Activated B cell treated with CpG ODN at 0.5 μM for 24 hours (primary cell): ENCODE results near the gene SLC37A2. TPM values are rescaled to one million over a fixed set of nuclear protein-coding genes. Genes with fewer than 3 reads are reported as not detected.
A peak's percentile ranks its signal among the peaks of the same experiment; 100 is the strongest.

Experiments
- ATAC-seq: fragments of 200-7000 bp; cut with Tn5 transposase; one replicate; pipeline ENCODE4 v1.10.0; 2021; ENCODE audit warnings: low read depth, mild to moderate bottlenecking, moderate library complexity
- CTCF ChIA-PET: fragments of 350-600 bp; sonication (Branson Sonifier 250); formaldehyde crosslinking; loops from one replicate; lab custom pipeline; 2021; ENCODE audit warnings: antibody characterized with exemption; lab: Charles Lee
- POLR2A ChIA-PET: fragments of 350-600 bp; sonication (Branson Sonifier 250); formaldehyde crosslinking; loops from one replicate; lab custom pipeline; 2021; ENCODE audit warnings: antibody characterized with exemption; lab: Charles Lee
- DNase-seq: peaks from one replicate; pipeline ENCODE4 v3.0.0; 2022
- H3K27ac Mint-ChIP-seq: one replicate; pipeline ENCODE4 v1.8.0; 2020; ENCODE audit warnings: mixed read lengths
- H3K27me3 Mint-ChIP-seq: one replicate; pipeline ENCODE4 v1.8.0; 2021; ENCODE audit warnings: mixed read lengths
- H3K36me3 Mint-ChIP-seq: one replicate; pipeline ENCODE4 v1.8.0; 2021; ENCODE audit warnings: low read depth, mixed read lengths
- H3K4me1 Mint-ChIP-seq: one replicate; pipeline ENCODE4 v1.8.0; 2021; ENCODE audit warnings: mixed read lengths
- H3K4me3 Mint-ChIP-seq: one replicate; pipeline ENCODE4 v1.8.0; 2020; ENCODE audit warnings: mild to moderate bottlenecking, mixed read lengths
- H3K9me3 Mint-ChIP-seq: one replicate; pipeline ENCODE4 v1.8.0; 2020; ENCODE audit warnings: mixed read lengths
- intact Hi-C: fragments of 100-400 bp; cut with micrococcal nuclease; formaldehyde crosslinking; loops from one replicate; pipeline ENCODE4 v1.15.1; 2024
- total RNA-seq: library from RNA; stranded (reverse); gene quantifications from 2 replicates; pipeline ENCODE4 v1.2.3, GENCODE V29; 2022
- TF ChIP-seq, protein P1 (sequence below): fragments of 200-600 bp; IDR thresholded peaks from one replicate; pipeline ENCODE4 v1.8.0; 2022; ENCODE audit warnings: antibody characterized with exemption, mild to moderate bottlenecking

The SLC37A2 gene
- total RNA-seq, 1 donor from 2014 or later: 27.5 TPM

- H3K36me3 Mint-ChIP-seq: peaks cover 45% of the 10 kb centered on the region
- ATAC-seq (no peak), DNase-seq (no peak)
- POLR2A ChIA-PET: interaction anchor here (0.5 kb wide), 1 partner anchor 8 kb away, joined by 4 read pairs; no protein-coding TSS in a partner anchor
- TF ChIP-seq, protein P1, sequence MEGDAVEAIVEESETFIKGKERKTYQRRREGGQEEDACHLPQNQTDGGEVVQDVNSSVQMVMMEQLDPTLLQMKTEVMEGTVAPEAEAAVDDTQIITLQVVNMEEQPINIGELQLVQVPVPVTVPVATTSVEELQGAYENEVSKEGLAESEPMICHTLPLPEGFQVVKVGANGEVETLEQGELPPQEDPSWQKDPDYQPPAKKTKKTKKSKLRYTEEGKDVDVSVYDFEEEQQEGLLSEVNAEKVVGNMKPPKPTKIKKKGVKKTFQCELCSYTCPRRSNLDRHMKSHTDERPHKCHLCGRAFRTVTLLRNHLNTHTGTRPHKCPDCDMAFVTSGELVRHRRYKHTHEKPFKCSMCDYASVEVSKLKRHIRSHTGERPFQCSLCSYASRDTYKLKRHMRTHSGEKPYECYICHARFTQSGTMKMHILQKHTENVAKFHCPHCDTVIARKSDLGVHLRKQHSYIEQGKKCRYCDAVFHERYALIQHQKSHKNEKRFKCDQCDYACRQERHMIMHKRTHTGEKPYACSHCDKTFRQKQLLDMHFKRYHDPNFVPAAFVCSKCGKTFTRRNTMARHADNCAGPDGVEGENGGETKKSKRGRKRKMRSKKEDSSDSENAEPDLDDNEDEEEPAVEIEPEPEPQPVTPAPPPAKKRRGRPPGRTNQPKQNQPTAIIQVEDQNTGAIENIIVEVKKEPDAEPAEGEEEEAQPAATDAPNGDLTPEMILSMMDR: no peak
- no peak overlapping the region for H3K4me3 Mint-ChIP-seq
- H3K9me3 Mint-ChIP-seq: no peaks in the 10 kb centered on the region
- H3K4me1 Mint-ChIP-seq: no peaks in the 10 kb centered on the region
- intact Hi-C loops: no loop called here
- H3K27ac Mint-ChIP-seq: no peak overlapping the region
- H3K27me3 Mint-ChIP-seq: no peaks in the 10 kb centered on the region
- CTCF ChIA-PET: interaction anchor here (1.0 to 1.3 kb wide), 2 partner anchors 8 to 12 kb away, joined by 3 read pairs; no protein-coding TSS in a partner anchor
These were observed 39.4 kb downstream of the SLC37A2 start for GRCh38 chr11:125102510-125102909.

GRCh38 chr11:125105926-125106325 lies 42.8 kb downstream of the SLC37A2 start:
- intact Hi-C loops: no loop called here
- Mint-ChIP-seq H3K4me1 (peaks cover 9% of the 10 kb centered on the region), H3K27me3 (no peaks in the 10 kb centered on the region), H3K36me3 (peaks cover 16% of the 10 kb centered on the region), H3K4me3 (no peak overlapping the region), H3K9me3 (no peaks in the 10 kb centered on the region), H3K27ac (no peak overlapping the region)
- TF ChIP-seq, protein P1: no peak
- DNase-seq: no peak
- POLR2A ChIA-PET: no interaction called here
- no peak for ATAC-seq
- CTCF ChIA-PET: interaction anchor here (1.7 kb wide), 1 partner anchor 36 kb away, joined by 6 read pairs; no protein-coding TSS in a partner anchor

DNA sequence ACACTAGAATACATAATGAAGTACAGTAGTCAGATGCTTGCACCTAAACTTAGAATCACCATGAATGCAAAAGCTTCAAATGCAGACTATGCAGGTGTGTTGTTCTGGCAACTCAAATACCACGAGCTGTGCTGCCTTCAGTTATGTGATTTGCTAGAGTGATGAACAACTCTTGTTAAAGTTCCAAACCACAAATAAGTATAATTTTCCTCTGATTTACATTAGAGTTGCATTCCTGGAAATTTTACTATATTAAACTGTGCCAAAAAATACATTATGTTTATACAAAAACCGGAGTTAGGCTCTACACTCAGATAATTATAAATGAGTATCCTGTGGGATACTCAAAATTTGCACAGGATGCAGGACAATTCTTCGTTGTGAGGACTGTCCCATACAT lies 45.4 kb downstream of the SLC37A2 start:
- POLR2A ChIA-PET: no interaction called here
- peaks cover 23% of the 10 kb centered on the region for H3K4me1 Mint-ChIP-seq
- TF ChIP-seq, protein P1: no peak
- DNase-seq (no peak), ATAC-seq (no peak)
- peaks cover 2% of the 10 kb centered on the region for H3K9me3 Mint-ChIP-seq
- no peak overlapping the region for H3K4me3 Mint-ChIP-seq
- H3K27me3 Mint-ChIP-seq: no peaks in the 10 kb centered on the region
- peaks cover 10% of the 10 kb centered on the region for H3K36me3 Mint-ChIP-seq
- intact Hi-C loops: no loop called here
- H3K27ac Mint-ChIP-seq: no peak overlapping the region
- CTCF ChIA-PET: interaction anchor here (5.2 kb wide), 1 partner anchor 16 kb away, joined by 27 read pairs; no protein-coding TSS in a partner anchor

- H3K9me3 Mint-ChIP-seq: peaks cover 2% of the 10 kb centered on the region
- TF ChIP-seq, protein P1: no peak
- peaks cover 10% of the 10 kb centered on the region for H3K36me3 Mint-ChIP-seq
- peaks cover 23% of the 10 kb centered on the region for H3K4me1 Mint-ChIP-seq
- H3K27me3 Mint-ChIP-seq: peaks cover 2% of the 10 kb centered on the region
- intact Hi-C loops: loop anchor here (2.0 to 10.0 kb wide), 4 partner anchors 363 to 1154 kb away; partner anchors contain the start of genes FOXRED1, HYLS1, SIAE and SPA17
- DNase-seq (no peak), ATAC-seq (no peak)
- POLR2A ChIA-PET: interaction anchor here (0.5 to 3.6 kb wide), 7 partner anchors 8 to 95 kb away, joined by 3 to 53 read pairs (median 6); partner anchors contain the start of gene SLC37A2
- CTCF ChIA-PET: interaction anchor here (0.7 to 5.2 kb wide), 4 partner anchors 8 to 39 kb away, joined by 3 to 27 read pairs (median 4); no protein-coding TSS in a partner anchor
- peak overlapping the region; percentile 97 for H3K27ac Mint-ChIP-seq
- H3K4me3 Mint-ChIP-seq: peak overlapping the region; percentile 98
These were observed 47.4 kb downstream of the SLC37A2 start for GRCh38 chr11:125110506-125110905.

DNA sequence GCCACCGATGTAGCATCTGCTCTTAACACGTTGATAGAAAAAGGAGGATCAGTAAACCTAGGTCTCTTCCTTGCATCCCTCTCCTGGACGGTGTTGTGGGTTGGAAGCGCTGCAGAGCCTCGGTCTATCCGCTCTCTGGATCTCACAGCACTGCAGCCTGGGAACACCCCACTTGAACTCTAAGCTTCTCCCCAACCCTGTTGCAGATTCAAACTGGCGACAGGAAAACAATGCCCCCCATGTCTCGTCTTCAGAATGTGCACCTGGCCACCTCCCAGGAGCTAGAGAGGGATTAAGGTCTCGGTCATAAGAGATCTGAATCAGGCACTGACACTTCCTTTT lies 47.9 kb downstream of the SLC37A2 start:
- peaks cover 2% of the 10 kb centered on the region for H3K9me3 Mint-ChIP-seq
- H3K27me3 Mint-ChIP-seq: peaks cover 2% of the 10 kb centered on the region
- peaks cover 10% of the 10 kb centered on the region for H3K36me3 Mint-ChIP-seq
- no peak for DNase-seq
- TF ChIP-seq, protein P1: no peak
- ATAC-seq: no peak
- peaks cover 23% of the 10 kb centered on the region for H3K4me1 Mint-ChIP-seq
- H3K4me3 Mint-ChIP-seq: peak overlapping the region; percentile 98
- H3K27ac Mint-ChIP-seq: peak overlapping the region; percentile 97
- intact Hi-C loops: loop anchor here (1.0 to 10.0 kb wide), 11 partner anchors 13 to 1154 kb away; partner anchors contain the start of genes CCDC15, EI24, FOXRED1 and HYLS1
- ChIA-PET POLR2A (interaction anchor here (1.0 to 3.6 kb wide), 9 partner anchors 13 to 792 kb away, joined by 3 to 53 read pairs (median 7); partner anchors contain the start of genes CCDC15, EI24, PUS3 and SLC37A2), CTCF (interaction anchor here (0.7 to 5.2 kb wide), 6 partner anchors 8 to 39 kb away, joined by 3 to 27 read pairs (median 4); no protein-coding TSS in a partner anchor)
